Subcutaneous adipose tissue (tissue), 4 donors: ENCODE results near the gene ANKRD63. TPM values are rescaled to one million over a fixed set of nuclear protein-coding genes. Genes with fewer than 3 reads are reported as not detected.

ENCODE experiments used
- CTCF ChIP-seq: fragments of 450-650 bp; IDR thresholded peaks from one replicate; pipeline ENCODE4 v1.5.1; 2016; ENCODE audit warnings: low read depth, mild to moderate bottlenecking, control low read depth, antibody characterized with exemption, moderate library complexity
- total RNA-seq, 4 donors: library from RNA; depleted of rRNA; stranded (reverse); fragments of >200 nt; gene quantifications; one replicate each; pipeline ENCODE4 v1.1.0, GENCODE V29; 2016

ANKRD63 gene
- total RNA-seq, 4 donors from 2014 or later: not detected

- TF ChIP-seq CTCF: no peak
Observed at GRCh38 chr15:40263024-40263754, 19.7 kb downstream of the ANKRD63 start.

GRCh38 chr15:40259021-40259420, 23.8 kb downstream of the ANKRD63 start:
- TF ChIP-seq CTCF: no peak

- TF ChIP-seq CTCF: no peak
Observed at GRCh38 chr15:40258544-40258943, 24.3 kb downstream of the ANKRD63 start.

GRCh38 chr15:40257656-40258450, 25.0 kb downstream of the ANKRD63 start:
- no peak for TF ChIP-seq CTCF

GRCh38 chr15:40256638-40257235, 26.1 kb downstream of the ANKRD63 start:
- no peak for TF ChIP-seq CTCF

GRCh38 chr15:40255033-40255432, 27.8 kb downstream of the ANKRD63 start:
- TF ChIP-seq CTCF: no peak

GRCh38 chr15:40254452-40254851, 28.4 kb downstream of the ANKRD63 start:
- no peak for TF ChIP-seq CTCF
